GM12878 (cell line): ENCODE measurements around the gene UBASH3A. TPM values are rescaled to one million over a fixed set of nuclear protein-coding genes. Genes with fewer than 3 reads are reported as not detected.

Experiments
- ATAC-seq: fragments of 200-7000 bp; cut with Tn5 transposase; 3 replicates; pipeline ENCODE4 v1.9.1; 2020; ENCODE audit warnings: mild to moderate bottlenecking, moderate library complexity
- BruUV-seq: library from RNA; stranded (reverse); fragments of 400-500 nt; replicated peaks from 2 replicates; lab custom pipeline; 2021; lab: Mats Ljungman, UMichigan
- CTCF ChIA-PET: fragments of 300-600 bp; sonication (Branson Sonifier 250); formaldehyde crosslinking; extraction: SDS; loops from one replicate; lab custom pipeline; 2021; ENCODE audit warnings: inconsistent platforms; lab: Yijun Ruan, JAX
- POLR2A ChIA-PET: fragments of 350-600 bp; formaldehyde crosslinking; extraction: SDS; loops from one replicate; lab custom pipeline; 2021; ENCODE audit warnings: inconsistent platforms; lab: Charles Lee
- RAD21 ChIA-PET: fragments of 300-600 bp; sonication (Branson Sonifier 250); formaldehyde crosslinking; loops from one replicate; lab custom pipeline; 2023; ENCODE audit warnings: antibody characterized with exemption; ENCODE audit not compliant: unreplicated experiment; lab: Charles Lee
- SMC1A ChIA-PET: fragments of 300-600 bp; sonication (Branson Sonifier 250); formaldehyde crosslinking; loops from one replicate; lab custom pipeline; 2023; ENCODE audit not compliant: unreplicated experiment, uncharacterized antibody; lab: Charles Lee
- DNase-seq: peaks from one replicate; pipeline ENCODE4 v3.0.0-alpha.2; 2011; ENCODE audit warnings: low read depth, low spot score
- FAIRE-seq: peaks from 3 replicates; lab custom pipeline; 2011; peaks lifted over from hg19 to GRCh38; lab: Jason Lieb, UNC
- H2AFZ ChIP-seq: 2 replicates; pipeline ENCODE4 v1.6.0; 2011; ENCODE audit warnings: low read depth, low read length, control low read depth; ENCODE audit not compliant: control insufficient read depth
- H3K27ac ChIP-seq: 2 replicates; pipeline ENCODE4 v1.5.1; 2011; ENCODE audit warnings: control low read depth; ENCODE audit not compliant: control insufficient read depth, insufficient read depth
- H3K27me3 ChIP-seq, 2 experiments: replicated peaks in 1 of 2; 2 replicates each; pipeline versions ENCODE4 v1.6.0 to v1.6.1; 2011; ENCODE audit warnings: low read length in 1 of 2; ENCODE audit not compliant: control insufficient read depth in 2 of 2, insufficient read depth in 2 of 2
- H3K36me3 ChIP-seq, 2 experiments: 2 replicates each; pipeline ENCODE4 v1.5.1; 2011; ENCODE audit warnings: low read length in 1 of 2; ENCODE audit not compliant: control insufficient read depth in 2 of 2, insufficient read depth in 2 of 2
- H3K4me1 ChIP-seq: 2 replicates; pipeline ENCODE4 v1.6.1; 2011; ENCODE audit warnings: mild to moderate bottlenecking, low read length, moderate library complexity, mixed read lengths; ENCODE audit not compliant: control insufficient read depth, insufficient read depth
- H3K4me2 ChIP-seq: 2 replicates; pipeline ENCODE4 v1.6.0; 2011; ENCODE audit warnings: control low read depth; ENCODE audit not compliant: control insufficient read depth, insufficient read depth
- H3K4me3 ChIP-seq: fragments of 200-600 bp; sonication (generic); 2 replicates; pipeline ENCODE4 v1.5.1; 2016
- H3K79me2 ChIP-seq: 2 replicates; pipeline ENCODE4 v1.6.0; 2011; ENCODE audit warnings: low read length; ENCODE audit not compliant: control insufficient read depth, insufficient read depth
- H3K9ac ChIP-seq: 2 replicates; pipeline ENCODE4 v1.8.0; 2011; ENCODE audit warnings: low read length, control low read depth, mixed read lengths; ENCODE audit not compliant: control insufficient read depth, insufficient read depth
- H3K9me3 ChIP-seq: replicated peaks from 3 replicates; pipeline ENCODE4 v1.5.1; 2011; ENCODE audit warnings: mild to moderate bottlenecking, low read length; ENCODE audit not compliant: control insufficient read depth, insufficient read depth
- H4K20me1 ChIP-seq: 2 replicates; pipeline ENCODE4 v1.6.0; 2011; ENCODE audit not compliant: control insufficient read depth, insufficient read depth
- BMI1 ChIP-seq: fragments of 450-650 bp; IDR thresholded peaks from 2 replicates; pipeline ENCODE4 v1.6.1; 2016; ENCODE audit warnings: mild to moderate bottlenecking, moderate library complexity, borderline replicate concordance
- CBFB ChIP-seq: IDR thresholded peaks from 2 replicates; pipeline ENCODE4 v1.6.1; 2016; ENCODE audit warnings: antibody characterized with exemption, low read depth
- CREM ChIP-seq: IDR thresholded peaks from 2 replicates; pipeline ENCODE4 v1.6.1; 2014; ENCODE audit warnings: antibody characterized with exemption, low read depth
- ELK1 ChIP-seq: IDR thresholded peaks from 2 replicates; pipeline ENCODE4 v1.6.1; 2012; ENCODE audit warnings: low read depth, low read length, improper control_type of control experiment
- EZH2 ChIP-seq: IDR thresholded peaks from 2 replicates; pipeline ENCODE4 v1.6.1; 2012; ENCODE audit warnings: low read depth, mild to moderate bottlenecking, control low read depth, inconsistent platforms, low read length, borderline replicate concordance; ENCODE audit not compliant: control insufficient read depth
- HDAC2 ChIP-seq: fragments of 200-600 bp; sonication (generic); IDR thresholded peaks from 2 replicates; pipeline ENCODE4 v1.6.1; 2017
- IKZF1 ChIP-seq: fragments of 450-650 bp; conservative IDR thresholded peaks from 2 replicates; pipeline ENCODE4 v1.6.1; 2017; ENCODE audit warnings: antibody characterized with exemption, mild to moderate bottlenecking
- IRF3 ChIP-seq: fragments of 450-650 bp; IDR thresholded peaks from 2 replicates; pipeline ENCODE4 v1.6.1; 2014; ENCODE audit warnings: mild to moderate bottlenecking
- JUND ChIP-seq: IDR thresholded peaks from 2 replicates; pipeline ENCODE4 v1.6.1; 2012; ENCODE audit warnings: low read depth, mild to moderate bottlenecking, low read length, improper control_type of control experiment, moderate library complexity
- LARP7 ChIP-seq: fragments of 450-650 bp; IDR thresholded peaks from 2 replicates; pipeline ENCODE4 v1.6.1; 2017; ENCODE audit warnings: mild to moderate bottlenecking
- MAX ChIP-seq: IDR thresholded peaks from 2 replicates; pipeline ENCODE4 v1.6.1; 2012; ENCODE audit warnings: low read depth, low read length, improper control_type of control experiment
- MLLT1 ChIP-seq: fragments of 450-650 bp; IDR thresholded peaks from 2 replicates; pipeline ENCODE4 v1.6.1; 2016; ENCODE audit warnings: mild to moderate bottlenecking
- RAD51 ChIP-seq: fragments of 450-650 bp; IDR thresholded peaks from 2 replicates; pipeline ENCODE4 v1.6.1; 2016; ENCODE audit warnings: moderate library complexity, mild to moderate bottlenecking, inconsistent platforms
- TAF1 ChIP-seq: IDR thresholded peaks from 2 replicates; pipeline ENCODE4 v1.6.1; 2011; ENCODE audit warnings: mild to moderate bottlenecking, low read depth, low read length, borderline replicate concordance
- USF2 ChIP-seq: IDR thresholded peaks from 2 replicates; pipeline ENCODE4 v1.6.1; 2011; ENCODE audit warnings: low read depth, low read length, improper control_type of control experiment, borderline replicate concordance
- ZBED1 ChIP-seq: IDR thresholded peaks from 2 replicates; pipeline ENCODE4 v1.6.1; 2016; ENCODE audit warnings: borderline replicate concordance
- ZBTB11 ChIP-seq: fragments of 450-650 bp; formaldehyde crosslinking; IDR thresholded peaks from 2 replicates; pipeline ENCODE4 v1.5.0; 2022; ENCODE audit warnings: mild to moderate bottlenecking, missing genetic modification characterization
- WGBS: methylation state at CpG from one replicate; pipeline ENCODE4 v1.1.6; 2016; ENCODE audit warnings: low lambda C conversion rate; ENCODE audit not compliant: insufficient replicate concordance, insufficient coverage; ENCODE audit errors: missing lambda C conversion rate; 5-methylcytosine and 5-hydroxymethylcytosine counted together
- in situ Hi-C: fragments of 300-500 bp; cut with MboI; formaldehyde crosslinking; loops from 9 replicates; pipeline ENCODE4 v1.14.3; 2018; ENCODE audit warnings: mixed read lengths
- intact Hi-C: fragments of 100-400 bp; cut with micrococcal nuclease; formaldehyde crosslinking; loops from one replicate; pipeline ENCODE4 v1.14.2; 2022; ENCODE audit not compliant: unreplicated experiment
- polyA plus RNA-seq, 11 experiments: library from polyadenylated mRNA; depleted of rRNA in 4 of 11; unstranded in 6 of 11; stranded (reverse) in 5 of 11; fragments of >200 nt; fragmentation: Nextera tagmentation in 4 of 11; fragmentation: Illumina TruSeq in 1 of 11; extraction: Ambion mirVana in 4 of 11; extraction: Trizol in 1 of 11; gene quantifications; 1 replicate in 1 of 11; 2 replicates in 10 of 11; pipeline versions ENCODE4 v1.2.1 to v1.2.3, GENCODE V29; 2011 to 2016; ENCODE audit warnings: inconsistent platforms in 2 of 11, missing spikeins in 2 of 11, low read depth in 1 of 11
- total RNA-seq, 4 experiments: library from RNA; depleted of rRNA in 3 of 4; stranded (reverse); fragments of >200 nt in 3 of 4; fragmentation: Illumina TruSeq in 1 of 4; extraction: Trizol in 1 of 4; gene quantifications; 2 replicates each; pipeline versions ENCODE4 v1.2.1 to v1.2.3, GENCODE V29; 2013 to 2021

Gene UBASH3A
- total and polyA plus RNA-seq, 10 of the 15 experiments (the other 5 are each of a cell fraction or from before 2014, with no cell fraction given), result 0.04 to 0.39 (median 0.23) TPM; not detected in 1

GRCh38 chr21:42444745-42445059 lies 41.0 kb downstream of the UBASH3A start:
- FAIRE-seq (no peak), ATAC-seq (no peak), DNase-seq (no peak)
- in situ Hi-C loops (loop anchor here (5.0 kb wide), 2 partner anchors 67 to 137 kb away; no protein-coding TSS in a partner anchor), intact Hi-C loops (loop anchor here (5.0 kb wide), 1 partner anchor 67 kb away; no protein-coding TSS in a partner anchor)
- H3K4me2 ChIP-seq, result no peak overlapping the region
- SMC1A ChIA-PET, result interaction anchor here (0.8 to 2.1 kb wide), 3 partner anchors 21 to 134 kb away, joined by 3 to 8 read pairs (median 5); no protein-coding TSS in a partner anchor
- no peaks in the 10 kb centered on the region for H4K20me1 ChIP-seq
- 62% methylated on average over 10 of the region's 10 CpGs for WGBS
- H3K27me3 ChIP-seq, result no peaks in the 10 kb centered on the region
- RAD21 ChIA-PET, result interaction anchor here (0.7 to 1.4 kb wide), 2 partner anchors 51 to 135 kb away, joined by 3 read pairs; no protein-coding TSS in a partner anchor
- POLR2A ChIA-PET, result interaction anchor here (1.4 kb wide), 1 partner anchor 26 kb away, joined by 3 read pairs; no protein-coding TSS in a partner anchor
- CTCF ChIA-PET, result interaction anchor here (2.0 to 2.8 kb wide), 2 partner anchors 134 to 299 kb away, joined by 5 to 19 read pairs; no protein-coding TSS in a partner anchor
- no peak overlapping the region for H3K27ac ChIP-seq
- H3K79me2 ChIP-seq, result no peaks in the 10 kb centered on the region
- BruUV-seq, result no TSS peak
- no peak overlapping the region for H3K9ac ChIP-seq
- no peak overlapping the region for H2AFZ ChIP-seq
- no peaks in the 10 kb centered on the region for H3K9me3 ChIP-seq
- peaks cover 24% of the 10 kb centered on the region for H3K4me1 ChIP-seq
- no peaks in the 10 kb centered on the region for H3K36me3 ChIP-seq
- H3K4me3 ChIP-seq, result no peak overlapping the region
- TF ChIP-seq BMI1 (no peak), MLLT1 (no peak), TAF1 (no peak), MAX (no peak), LARP7 (no peak), IRF3 (no peak), EZH2 (no peak), CBFB (no peak), RAD51 (no peak), JUND (no peak), ZBED1 (no peak), HDAC2 (no peak), ZBTB11 (CRISPR knock-in tag) (no peak), IKZF1 (no peak), USF2 (no peak), ELK1 (no peak), CREM (no peak)
